Stimulated activated CD4-positive, alpha-beta T cell treated with anti-CD3 and anti-CD28 coated beads, Interleukin-12 subunit alpha, Interleukin-12 subunit beta, amount 100 ng/mL, for 4 hours (primary cell): ENCODE results near the gene DNAJC13.

ENCODE experiments used
- DNase-seq: peaks from one replicate; pipeline ENCODE4 v3.0.0-alpha.2; 2020

The DNAJC13 gene

DNA sequence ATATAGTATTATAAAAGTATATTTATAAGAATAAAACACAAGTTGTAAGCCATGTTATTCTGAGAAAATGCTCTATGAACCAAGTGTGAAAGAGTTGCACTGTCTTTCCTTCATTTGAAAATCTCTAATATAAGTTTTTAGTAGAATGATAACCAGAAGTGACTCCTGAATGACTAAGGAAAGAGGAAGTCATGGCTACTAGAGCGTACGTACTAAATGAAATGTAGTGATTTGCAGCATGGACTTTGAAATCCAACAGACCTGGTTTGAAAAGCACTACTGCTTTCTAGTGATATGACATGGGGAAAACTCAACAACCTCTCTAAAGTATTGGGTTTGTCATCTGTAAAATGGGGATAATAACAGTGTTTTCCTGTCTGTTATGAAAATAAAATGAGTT lies 10.3 kb upstream of the DNAJC13 start:
- no peak for DNase-seq

DNA sequence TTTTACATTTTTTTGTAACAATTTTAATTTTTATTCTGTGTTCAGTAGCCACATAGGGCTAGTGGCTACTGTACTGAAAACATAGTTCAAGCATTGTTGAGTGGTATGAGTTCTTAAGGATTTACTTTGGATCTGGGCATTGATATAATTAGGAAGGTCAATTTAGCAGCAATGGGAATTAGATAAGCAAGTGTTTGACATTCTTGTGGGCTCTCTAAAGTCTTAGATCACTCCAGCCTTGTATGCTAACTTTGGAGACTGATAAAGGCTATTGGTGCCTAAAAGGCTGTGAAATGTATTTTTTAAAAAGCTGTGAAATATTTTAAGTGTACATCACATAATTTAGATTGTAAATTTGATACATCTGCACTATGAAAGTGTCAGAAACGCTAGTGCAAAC lies 2.5 kb upstream of the DNAJC13 start:
- DNase-seq: no peak

DNA sequence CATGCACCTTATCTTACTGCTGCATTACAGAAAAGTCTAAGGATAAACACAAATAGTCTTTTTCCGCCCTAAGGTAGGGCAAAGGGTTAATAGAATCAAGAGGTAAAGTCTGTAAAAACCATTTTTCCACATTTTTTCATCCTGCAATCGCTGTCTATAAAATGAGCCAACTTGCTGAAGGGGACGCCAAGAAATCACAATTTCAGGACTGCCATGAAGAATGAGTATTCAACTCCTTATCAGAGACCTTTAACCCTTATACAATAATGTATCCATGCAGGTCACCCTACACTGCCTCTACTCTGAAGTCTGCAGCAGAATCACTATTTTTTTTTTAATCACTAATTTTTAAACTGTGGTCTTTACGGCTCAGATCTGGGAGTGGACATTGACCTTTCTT lies 1.1 kb upstream of the DNAJC13 start:
- no peak for DNase-seq

DNA sequence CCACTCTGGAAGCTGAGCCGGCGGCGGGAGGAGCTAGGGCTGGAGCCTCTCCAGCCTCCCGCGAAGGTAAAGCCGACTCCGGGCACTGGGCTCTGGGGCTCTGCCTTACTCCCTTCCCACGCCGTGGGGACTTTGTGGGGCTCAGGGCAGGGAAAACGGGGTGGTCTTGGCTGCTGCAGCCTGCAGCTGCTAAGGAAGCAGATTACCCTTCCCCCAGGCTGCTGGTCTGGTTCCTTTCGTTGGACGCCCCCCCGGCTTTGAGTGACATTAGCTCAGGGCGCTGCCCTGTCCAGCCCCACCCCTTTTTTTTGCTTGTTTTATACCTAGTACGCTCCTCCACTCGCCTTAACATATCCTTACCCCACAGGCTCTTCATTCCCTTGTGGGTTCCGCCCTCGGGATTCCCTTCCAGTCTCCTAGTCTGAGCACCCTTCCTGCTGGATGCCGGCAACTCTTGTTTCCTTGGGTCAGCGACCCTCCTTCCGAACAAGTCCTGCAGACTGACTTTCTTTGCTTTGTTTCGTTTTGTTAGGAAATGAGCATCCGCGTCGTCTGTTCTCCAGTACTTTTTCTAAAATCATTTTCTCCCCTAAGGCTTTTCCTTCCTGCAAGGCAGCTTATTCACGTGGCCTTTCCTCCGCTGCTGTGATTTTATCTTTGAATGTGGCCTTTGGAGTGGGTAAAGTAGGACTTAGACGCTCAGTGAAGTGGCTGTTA lies 551 bp downstream of the DNAJC13 start:
- no peak for DNase-seq

DNA sequence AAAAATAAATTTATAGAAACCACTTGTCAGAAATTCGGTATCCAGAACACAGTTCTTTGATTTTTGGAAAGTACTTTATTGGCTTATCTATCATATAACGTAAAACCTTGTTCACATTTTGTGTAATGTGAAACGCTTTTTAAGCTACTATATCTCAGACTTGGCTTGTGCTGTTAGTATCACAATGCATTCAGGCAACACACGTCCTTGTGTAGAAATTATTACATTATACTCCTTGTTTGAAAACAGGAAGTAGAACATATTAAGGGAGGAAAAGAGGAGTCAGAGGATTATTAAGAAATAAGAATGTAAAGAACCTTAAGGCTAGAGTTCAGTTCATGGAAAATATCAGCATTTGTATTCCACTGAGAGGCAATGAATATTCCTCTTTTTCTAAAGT lies 1.6 kb downstream of the DNAJC13 start:
- no peak for DNase-seq

DNA sequence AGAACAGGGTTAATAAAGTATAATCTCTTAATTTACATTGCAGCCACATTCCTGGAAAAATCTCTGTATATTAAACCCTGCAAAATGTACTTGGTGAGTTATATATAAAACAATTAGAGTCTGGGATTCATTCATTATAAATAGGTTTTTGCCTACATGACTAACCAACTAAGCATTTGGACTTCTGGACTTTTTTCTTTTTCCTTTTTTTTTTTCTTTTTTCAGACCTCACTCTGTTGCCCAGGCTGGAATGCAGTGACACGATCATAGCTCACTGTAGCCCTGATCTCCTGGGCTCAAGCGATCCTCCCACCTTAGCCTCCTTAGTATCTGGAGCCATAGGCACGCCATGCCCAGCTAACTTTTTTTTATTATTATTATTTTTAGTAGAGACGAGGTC lies 4.5 kb downstream of the DNAJC13 start:
- no peak for DNase-seq

DNA sequence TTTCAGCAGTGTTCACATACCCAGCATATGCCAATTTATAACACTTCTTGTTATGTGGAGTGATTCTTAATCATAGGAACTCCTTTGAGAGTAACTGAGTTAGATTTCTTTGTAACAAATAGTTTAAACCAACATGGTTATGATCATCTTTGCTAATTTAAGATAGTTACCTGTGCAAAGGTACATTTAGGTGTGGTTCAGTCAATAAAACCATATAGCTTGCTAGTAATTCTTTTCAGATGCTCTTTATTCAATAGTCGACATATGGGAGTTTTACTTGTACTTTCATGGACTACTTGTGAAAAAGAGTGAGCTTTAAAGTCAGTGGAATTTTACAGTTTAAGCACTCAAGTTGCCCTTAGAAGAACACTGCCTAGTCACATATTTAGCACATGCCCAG lies 5.2 kb downstream of the DNAJC13 start:
- no peak for DNase-seq

DNA sequence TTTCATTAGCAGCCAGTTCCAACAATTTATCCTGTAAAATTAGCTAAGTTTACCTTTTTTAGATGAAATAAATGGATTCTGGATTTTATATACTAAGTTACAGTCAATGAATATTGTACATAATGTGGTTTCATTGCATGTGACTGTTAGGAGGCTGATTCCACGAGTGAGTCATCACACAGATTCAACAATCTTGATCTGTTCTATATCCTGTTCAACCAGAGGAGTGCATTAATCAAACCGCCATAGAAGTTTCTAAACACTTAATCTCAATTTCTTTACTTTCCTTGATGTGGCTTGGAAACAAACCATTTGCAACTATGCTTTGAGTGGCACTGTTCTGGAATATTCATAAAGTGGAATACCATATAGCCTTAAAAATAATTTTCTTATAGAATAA lies 15.3 kb downstream of the DNAJC13 start:
- DNase-seq: no peak

DNA sequence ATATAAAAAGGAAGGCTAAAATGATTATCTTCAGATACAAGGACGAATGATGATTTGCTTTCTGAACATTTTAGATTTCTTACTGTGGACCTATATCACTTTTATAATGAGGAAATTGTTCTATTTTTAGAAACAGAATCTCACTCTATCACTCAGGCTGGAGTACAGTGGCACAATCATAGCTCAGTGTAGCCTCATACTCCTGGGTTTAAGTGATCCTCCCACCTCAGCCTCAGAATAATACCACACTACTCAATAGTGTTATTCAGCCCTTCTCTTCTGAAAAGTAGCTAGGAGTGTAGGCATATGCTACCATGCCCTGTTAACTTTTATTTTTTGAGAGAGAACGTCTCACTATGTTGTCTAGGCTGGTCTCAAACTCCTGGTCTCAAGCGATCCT lies 15.8 kb downstream of the DNAJC13 start:
- no peak for DNase-seq

DNA sequence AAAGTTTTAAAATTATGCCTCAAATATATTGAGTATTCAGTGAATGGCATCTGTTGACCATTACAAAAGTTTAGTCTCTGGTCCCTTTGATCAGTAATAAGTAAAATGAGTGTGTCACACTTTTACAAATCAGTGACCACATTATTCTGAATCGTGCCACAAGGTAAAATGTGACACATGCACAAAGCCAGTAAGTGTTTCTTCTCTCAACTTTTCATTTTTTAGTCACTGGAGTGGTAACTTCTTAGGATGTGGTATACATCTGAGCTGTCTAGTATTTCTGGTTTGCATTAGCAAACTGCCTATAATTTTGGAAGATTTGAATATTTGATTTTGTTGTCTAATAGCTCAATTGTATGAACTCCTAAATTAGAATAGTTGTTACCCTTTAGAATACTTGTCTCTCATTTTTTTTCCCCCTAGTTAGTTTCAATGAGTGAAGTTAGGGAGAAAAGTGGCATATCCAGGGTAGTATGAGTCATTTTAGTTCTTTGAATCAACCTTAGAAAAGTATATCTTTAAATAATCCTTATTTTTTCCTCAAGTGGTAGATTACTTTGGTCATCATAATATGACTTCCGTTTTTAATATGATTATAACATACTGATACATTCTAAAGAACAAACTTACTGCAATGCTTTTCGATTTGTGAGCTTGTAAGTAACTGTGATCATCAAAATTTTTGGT lies 18.1 kb downstream of the DNAJC13 start:
- no peak for DNase-seq

DNA sequence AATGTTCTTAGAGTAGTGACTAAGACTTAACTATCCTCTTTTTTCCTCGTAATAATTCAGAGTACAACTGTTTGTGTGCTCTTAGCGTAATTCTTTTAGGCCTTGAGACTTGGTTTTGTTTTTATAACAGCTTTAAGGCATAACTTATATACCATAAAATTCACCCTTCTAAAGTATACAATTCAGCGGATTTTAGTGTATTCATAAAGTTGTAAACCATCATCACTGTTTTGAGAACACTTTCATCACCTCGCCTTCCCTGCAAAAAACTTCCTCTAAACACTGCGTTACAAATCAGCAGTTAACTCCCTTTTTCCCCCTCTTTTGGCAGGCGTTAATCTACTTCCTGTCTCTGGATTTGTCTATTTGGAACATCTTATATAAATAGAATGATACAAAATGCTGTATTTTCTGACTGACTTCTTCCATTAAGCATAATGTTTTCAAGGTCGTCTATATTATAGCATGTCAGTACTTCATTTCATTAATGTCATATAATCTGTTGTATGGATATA lies 18.7 kb downstream of the DNAJC13 start:
- DNase-seq: no peak

DNA sequence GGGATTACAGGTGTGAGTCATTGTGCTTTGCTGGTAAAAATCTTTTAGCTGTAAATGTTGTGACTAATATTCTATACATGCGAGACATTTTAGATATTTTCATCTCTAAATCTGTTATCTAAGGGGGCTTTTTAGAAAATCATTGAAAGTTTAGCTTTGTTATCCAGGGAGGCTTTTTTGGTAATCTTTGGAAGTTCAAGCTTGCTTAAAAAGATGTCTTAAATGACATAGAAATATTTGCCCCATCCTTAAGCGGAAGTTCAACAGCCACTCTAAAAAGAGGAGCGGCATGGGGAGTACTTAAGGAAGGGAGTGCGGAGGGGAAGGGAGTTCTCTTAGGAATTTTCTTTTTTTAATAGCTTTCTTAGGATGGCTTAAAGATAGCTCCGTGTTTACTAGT lies 26.1 kb downstream of the DNAJC13 start:
- DNase-seq: no peak

DNA sequence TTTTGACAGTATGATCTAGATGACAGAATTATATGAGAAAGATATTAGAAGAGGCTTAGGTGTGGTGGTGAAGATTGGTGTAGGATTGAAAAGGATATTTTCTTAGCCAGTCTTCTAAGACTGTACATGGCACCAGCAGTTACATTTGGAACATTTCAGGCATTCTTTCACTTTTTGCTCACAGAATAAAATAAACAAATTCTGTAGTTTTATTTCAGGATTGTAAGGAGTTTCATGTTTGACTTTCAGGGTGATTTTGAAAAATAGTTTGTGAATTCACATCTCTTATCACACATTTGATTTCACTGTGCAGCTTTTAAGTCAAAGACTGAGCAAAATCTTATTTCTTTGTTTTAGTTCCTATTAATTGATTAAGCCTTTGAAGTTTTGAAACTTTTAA lies 27.1 kb downstream of the DNAJC13 start:
- DNase-seq: no peak

DNA sequence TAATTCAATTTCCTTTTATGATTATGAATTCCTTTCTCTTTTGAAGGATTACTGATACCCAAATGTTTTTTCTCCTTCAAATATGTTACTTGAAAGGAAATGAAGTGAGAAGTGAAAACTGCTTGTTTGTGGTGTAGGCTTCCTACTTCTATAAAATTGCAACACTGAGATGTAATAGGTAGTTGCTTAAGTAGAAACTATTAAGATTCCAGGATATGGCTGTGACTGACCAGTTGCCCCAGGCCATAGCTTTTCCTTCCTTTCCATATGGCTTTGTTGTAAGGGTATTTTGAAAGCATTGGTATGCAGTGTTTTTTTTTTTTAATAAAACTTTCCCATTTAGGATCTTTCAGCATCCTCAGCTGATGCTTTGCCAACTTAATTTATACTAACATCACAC lies 28.5 kb downstream of the DNAJC13 start:
- DNase-seq: no peak

DNA sequence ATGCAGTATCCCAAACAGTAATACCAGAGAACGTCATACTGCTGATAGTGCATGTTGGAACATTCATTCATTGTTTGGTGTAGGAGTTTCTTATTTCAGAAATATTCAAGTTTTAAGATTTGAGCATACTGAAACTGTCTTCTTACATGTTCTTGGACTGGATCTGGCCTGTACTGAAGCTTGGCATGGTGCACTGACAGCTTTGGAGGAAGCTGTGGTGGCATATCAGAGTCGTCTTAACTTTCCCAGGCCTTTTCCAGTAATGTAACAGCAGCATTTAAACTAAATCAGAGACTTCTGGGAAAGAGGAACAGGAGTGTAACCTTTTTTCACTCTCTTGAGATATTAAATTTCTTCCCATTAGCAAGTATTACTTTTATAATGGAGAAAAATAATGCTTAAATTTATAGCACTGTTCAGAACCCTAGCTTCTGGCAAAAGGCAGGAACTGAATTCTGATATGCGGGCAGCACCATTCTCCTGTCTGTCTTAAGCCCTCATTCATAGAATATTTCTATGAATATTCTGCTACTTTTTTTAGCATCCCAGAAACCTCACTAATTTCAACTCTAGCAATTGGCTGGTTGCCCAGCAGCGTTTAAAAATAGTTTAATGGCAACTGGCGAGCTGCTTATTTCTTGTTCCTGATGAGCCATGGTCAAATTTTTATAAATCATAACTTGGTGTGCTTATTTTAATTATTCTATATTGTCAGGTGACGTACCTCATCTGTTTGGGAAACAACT lies 31.1 kb downstream of the DNAJC13 start:
- no peak for DNase-seq

DNA sequence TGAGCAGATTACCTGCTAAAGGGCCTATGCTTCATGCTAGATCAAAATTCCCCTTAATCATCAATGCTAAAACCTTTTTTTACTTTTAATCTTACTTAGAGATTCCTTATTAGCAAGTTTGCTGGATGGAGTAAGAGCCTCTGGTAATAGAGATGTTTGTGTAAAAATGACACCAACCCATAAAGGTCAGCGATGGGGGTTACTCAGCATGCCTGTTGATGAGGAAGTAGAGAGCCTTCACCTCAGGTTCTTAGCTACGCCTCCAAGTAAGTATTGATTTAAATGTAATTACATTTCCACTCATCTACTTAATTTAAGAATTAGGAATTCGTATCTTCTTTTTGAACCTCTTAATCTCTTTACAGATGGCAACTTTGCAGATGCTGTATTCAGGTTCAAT lies 38.8 kb downstream of the DNAJC13 start:
- no peak for DNase-seq

DNA sequence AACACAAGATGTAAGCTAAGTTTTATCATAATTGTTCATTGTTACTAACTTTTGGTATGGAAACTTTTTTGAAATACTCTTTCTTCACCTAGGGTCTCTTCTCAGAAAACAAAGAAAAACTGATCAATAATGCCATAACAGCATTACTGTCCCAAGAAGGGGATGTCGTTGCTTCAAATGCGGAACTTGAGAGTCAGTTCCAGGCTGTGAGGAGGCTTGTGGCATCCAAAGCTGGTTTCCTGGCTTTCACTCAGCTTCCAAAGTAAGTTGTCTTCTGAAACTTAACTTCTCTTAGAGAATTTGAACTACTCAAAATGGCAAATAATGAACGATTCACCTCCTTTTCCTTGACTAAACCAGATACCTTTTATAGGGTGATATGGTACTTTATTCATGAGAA lies 39.3 kb downstream of the DNAJC13 start:
- no peak for DNase-seq

DNA sequence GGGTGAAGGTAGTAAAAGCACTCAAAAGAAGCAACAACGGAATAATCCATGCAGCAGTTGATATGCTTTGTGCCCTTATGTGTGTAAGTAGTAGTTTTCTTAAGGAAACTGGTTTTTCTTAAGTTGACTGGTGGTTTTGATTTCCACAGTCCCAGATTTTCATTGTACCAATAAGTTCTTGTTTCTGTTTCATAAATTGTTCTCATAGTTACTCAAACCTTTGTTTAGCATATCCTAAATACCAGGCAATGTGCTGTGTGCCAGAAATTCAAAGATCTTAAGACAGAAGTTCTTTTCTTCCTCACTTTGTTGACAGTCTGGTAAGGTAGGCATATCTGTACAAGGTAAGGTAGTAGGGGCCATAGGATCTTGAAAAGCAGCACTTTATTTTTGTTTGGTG lies 40.0 kb downstream of the DNAJC13 start:
- DNase-seq: no peak

DNA sequence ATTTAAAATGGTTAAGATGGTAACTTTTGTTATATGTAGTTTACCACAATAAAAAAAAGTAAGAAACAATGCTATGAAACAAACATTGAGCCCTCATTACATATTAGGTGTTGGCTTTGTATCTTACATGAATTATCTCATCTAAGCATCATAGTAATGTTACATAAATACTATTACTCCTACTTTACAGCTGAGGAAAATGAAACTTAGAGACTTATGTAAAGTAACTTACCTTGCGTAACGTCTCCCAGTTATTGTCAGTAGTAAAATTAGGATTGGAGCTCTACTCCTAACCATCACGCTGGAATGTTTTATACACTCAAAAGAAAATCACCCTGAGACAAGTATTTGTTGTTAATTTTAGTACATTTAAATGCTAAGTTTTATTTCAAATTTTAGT lies 42.2 kb downstream of the DNAJC13 start:
- DNase-seq: no peak

DNA sequence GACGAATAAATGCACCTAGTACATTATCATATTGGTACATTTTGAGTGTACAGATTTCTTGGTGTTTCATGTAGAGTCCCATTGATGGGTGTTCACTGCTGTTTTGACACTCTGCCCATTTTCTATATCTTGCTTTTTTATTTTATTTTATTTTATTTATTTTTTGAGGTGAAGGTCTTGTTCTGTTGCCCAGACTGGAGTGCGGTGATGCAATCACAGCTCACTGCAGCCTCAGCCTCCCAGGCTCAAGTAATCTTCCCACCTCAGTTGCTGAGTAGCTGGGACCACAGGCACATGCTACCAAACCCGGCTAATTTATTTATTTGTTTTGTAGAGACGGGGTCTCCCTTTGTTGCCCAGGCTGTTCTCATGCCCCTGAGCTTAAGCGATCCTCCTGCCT lies 44.2 kb downstream of the DNAJC13 start:
- DNase-seq: no peak

DNA sequence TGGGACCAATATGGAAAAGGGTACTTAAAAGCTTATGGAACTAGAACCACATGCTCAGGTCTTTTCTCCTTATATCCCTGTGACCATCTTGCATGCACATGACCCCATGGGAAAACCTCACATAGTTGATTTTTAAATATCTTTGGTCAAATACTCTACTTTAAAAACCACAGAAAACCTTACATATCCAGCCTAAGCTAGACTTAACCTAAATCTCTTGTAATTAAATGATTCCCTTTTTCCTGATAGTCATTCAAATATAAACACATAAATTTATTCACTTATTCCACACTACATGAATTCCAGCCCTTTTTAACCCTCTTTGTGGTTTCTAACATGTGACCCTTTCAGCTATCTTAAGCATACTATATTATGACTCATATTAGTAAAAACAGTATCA lies 46.8 kb downstream of the DNAJC13 start:
- no peak for DNase-seq

DNA sequence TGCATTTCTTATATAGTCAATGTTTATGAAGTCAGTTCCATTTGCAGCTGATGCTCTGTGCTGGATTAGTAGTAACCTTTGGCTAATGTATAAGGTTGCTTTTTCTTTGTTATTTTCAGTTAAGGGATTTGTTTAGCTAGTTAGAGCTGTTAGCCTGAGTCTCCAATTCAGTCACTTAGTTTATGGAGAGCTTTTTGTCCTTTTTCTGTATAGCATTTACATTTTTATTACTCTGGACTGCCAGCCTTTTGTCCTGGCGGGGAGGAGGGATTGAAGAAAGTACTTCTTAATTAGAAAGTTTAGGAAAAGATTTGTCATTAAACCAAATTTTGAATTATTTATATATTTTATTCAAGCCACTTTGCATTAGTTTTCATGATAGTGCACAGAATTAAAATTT lies 52.0 kb downstream of the DNAJC13 start:
- no peak for DNase-seq

DNA sequence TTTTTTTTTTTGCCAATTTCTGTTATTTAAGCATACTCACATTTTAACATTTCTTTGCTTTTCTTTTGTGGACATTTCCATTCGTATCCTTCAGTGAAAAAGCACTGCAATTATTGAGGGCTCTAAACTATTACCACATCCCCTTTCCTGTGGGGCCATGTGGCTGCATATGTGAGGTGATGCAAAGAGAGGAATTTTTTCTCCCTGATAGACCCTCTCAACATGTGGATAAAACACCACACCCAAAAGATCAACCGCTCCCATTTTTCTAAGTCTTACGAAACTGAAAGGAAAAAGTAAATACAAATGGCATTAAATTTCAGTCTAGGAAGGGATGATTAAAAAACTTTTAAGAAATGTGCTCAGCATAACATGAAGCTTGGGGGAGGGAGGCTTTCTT lies 68.8 kb downstream of the DNAJC13 start:
- no peak for DNase-seq

DNA sequence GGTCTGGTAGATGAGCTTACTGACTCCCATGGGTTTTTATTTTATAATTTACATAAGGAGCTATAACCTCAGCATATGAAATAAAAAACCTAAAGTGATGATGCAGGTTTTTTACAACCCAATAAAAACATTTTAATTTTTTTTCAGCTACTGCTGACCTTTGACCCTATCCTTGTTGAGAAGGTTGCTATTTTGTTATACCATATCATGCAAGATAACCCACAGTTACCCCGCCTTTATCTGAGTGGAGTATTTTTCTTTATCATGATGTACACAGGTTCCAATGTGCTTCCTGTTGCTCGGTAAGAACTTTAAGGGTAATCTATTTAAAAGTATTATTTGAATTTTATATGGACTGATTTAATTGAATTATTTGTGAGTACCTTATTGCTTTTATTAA lies 70.8 kb downstream of the DNAJC13 start:
- DNase-seq: no peak
